Stimulated activated CD4-positive, alpha-beta T cell treated with anti-CD3 and anti-CD28 coated beads, Interleukin-1b, Interleukin-23, amount 100 ng/mL, for 24 hours (primary cell): Measurements from ENCODE around the gene HSPD1.
"Not testable (repeated sequence)": the region's sequence is repeated elsewhere in the genome, so short reads cannot be mapped to it uniquely, and the experiment has no call there.

ENCODE experiments used
- DNase-seq, 4 experiments: peaks; one replicate each; pipeline ENCODE4 v3.0.0-alpha.2; 2020; ENCODE audit warnings: low read depth in 4 of 4, low spot score in 1 of 4

HSPD1 gene

GRCh38 chr2:197497326-197497725, 2.3 kb downstream of the HSPD1 start:
- DNase-seq = no peak

GRCh38 chr2:197496695-197497094, 2.9 kb downstream of the HSPD1 start:
- DNase-seq = no peak

- no peak for DNase-seq
Measured at GRCh38 chr2:197495433-197496134, 4.1 kb downstream of the HSPD1 start.

- DNase-seq = no peak
Measured at GRCh38 chr2:197487385-197487784, 12.3 kb downstream of the HSPD1 start.

- no peak for DNase-seq
Measured at GRCh38 chr2:197486175-197486574, 13.5 kb downstream of the HSPD1 start.

GRCh38 chr2:197484248-197484647, 15.4 kb downstream of the HSPD1 start:
- DNase-seq = not testable (repeated sequence)

GRCh38 chr2:197480165-197481036, 19.2 kb downstream of the HSPD1 start:
- DNase-seq = no peak

GRCh38 chr2:197477797-197478196, 21.8 kb downstream of the HSPD1 start:
- no peak for DNase-seq

GRCh38 chr2:197472166-197472565, 27.5 kb downstream of the HSPD1 start:
- DNase-seq = no peak

GRCh38 chr2:197464175-197464574, 35.5 kb downstream of the HSPD1 start:
- no peak for DNase-seq

- no peak for DNase-seq
Measured at GRCh38 chr2:197461057-197461456, 38.6 kb downstream of the HSPD1 start.

GRCh38 chr2:197460649-197461048, 39.0 kb downstream of the HSPD1 start:
- DNase-seq = no peak

- DNase-seq = no peak
Measured at GRCh38 chr2:197455428-197455827, 44.2 kb downstream of the HSPD1 start.

- DNase-seq = no peak
Measured at GRCh38 chr2:197454923-197455322, 44.7 kb downstream of the HSPD1 start.

- DNase-seq = no peak
Measured at GRCh38 chr2:197453914-197454398, 45.7 kb downstream of the HSPD1 start.

- DNase-seq = peak; percentile 88 to 98 (median 94)
Measured at GRCh38 chr2:197453123-197453913, 46.3 kb downstream of the HSPD1 start, which contains the start of gene COQ10B. COQ10B (plus strand) TSS chr2:197453552; CDS start chr2:197453561, 9 bp downstream.

GRCh38 chr2:197452754-197453122, 46.9 kb downstream of the HSPD1 start:
- no peak for DNase-seq

- not testable (repeated sequence) for DNase-seq
Measured at GRCh38 chr2:197450935-197451358, 48.7 kb downstream of the HSPD1 start.

GRCh38 chr2:197450465-197450864, 49.2 kb downstream of the HSPD1 start:
- DNase-seq = no peak

GRCh38 chr2:197446844-197447243, 52.8 kb downstream of the HSPD1 start:
- DNase-seq = no peak

GRCh38 chr2:197445746-197446145, 53.9 kb downstream of the HSPD1 start:
- no peak for DNase-seq
